ENCODE data around the gene MGMT.
A peak's percentile ranks its signal among the peaks of the same experiment; 100 is the strongest.

The MGMT gene

DNA sequence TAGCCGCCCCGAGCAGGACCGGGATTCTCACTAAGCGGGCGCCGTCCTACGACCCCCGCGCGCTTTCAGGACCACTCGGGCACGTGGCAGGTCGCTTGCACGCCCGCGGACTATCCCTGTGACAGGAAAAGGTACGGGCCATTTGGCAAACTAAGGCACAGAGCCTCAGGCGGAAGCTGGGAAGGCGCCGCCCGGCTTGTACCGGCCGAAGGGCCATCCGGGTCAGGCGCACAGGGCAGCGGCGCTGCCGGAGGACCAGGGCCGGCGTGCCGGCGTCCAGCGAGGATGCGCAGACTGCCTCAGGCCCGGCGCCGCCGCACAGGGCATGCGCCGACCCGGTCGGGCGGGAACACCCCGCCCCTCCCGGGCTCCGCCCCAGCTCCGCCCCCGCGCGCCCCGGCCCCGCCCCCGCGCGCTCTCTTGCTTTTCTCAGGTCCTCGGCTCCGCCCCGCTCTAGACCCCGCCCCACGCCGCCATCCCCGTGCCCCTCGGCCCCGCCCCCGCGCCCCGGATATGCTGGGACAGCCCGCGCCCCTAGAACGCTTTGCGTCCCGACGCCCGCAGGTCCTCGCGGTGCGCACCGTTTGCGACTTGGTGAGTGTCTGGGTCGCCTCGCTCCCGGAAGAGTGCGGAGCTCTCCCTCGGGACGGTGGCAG is at the start of gene MGMT:
TSS of gene MGMT (plus strand) at position 539 of the 656 bp plus-strand sequence.
- Histone ChIP-seq H3K36me3 (ENCODE audit: insufficient read depth, insufficient read length, low read length) (no peaks in the 10 kb centered on the region), H3K9ac (ENCODE audit: insufficient read length, low read depth) (peak within 1 kb of the TSS; percentile 72), H3K9me3 (ENCODE audit: insufficient read depth, low read length) (no peaks in the 10 kb centered on the region), H3K4me1 (ENCODE audit: insufficient read depth, insufficient read length) (no peaks in the 10 kb centered on the region), H3K27me3 (ENCODE audit: insufficient read depth, insufficient read length) (no peaks in the 10 kb centered on the region), H3K4me3 (ENCODE audit: insufficient read length, low read depth) (peak within 1 kb of the TSS; percentile 43)
- no peak for TF ChIP-seq ZNF274 (IDR thresholded peaks at IDR 0.05; ENCODE audit: low read depth, low read length)
- no peak for TF ChIP-seq SUZ12 (IDR thresholded peaks at IDR 0.05; ENCODE audit: extremely low read depth, insufficient read depth, insufficient read length)
- DNase-seq (ENCODE audit: low read depth, low spot score): peak; percentile 20

- no peak for TF ChIP-seq YY1 (IDR thresholded peaks at IDR 0.05; ENCODE audit: insufficient read depth, insufficient read length)
- TF ChIP-seq ZNF274 (IDR thresholded peaks at IDR 0.05; ENCODE audit: low read depth, low read length): no peak
- no peak for TF ChIP-seq SUZ12 (IDR thresholded peaks at IDR 0.05; ENCODE audit: extremely low read depth, insufficient read depth, insufficient read length)
- no peaks in the 10 kb centered on the region for H3K27me3 ChIP-seq (ENCODE audit: insufficient read depth, insufficient read length)
- H3K36me3 ChIP-seq (ENCODE audit: insufficient read depth, insufficient read length, low read length): no peaks in the 10 kb centered on the region
- H3K4me1 ChIP-seq (ENCODE audit: insufficient read depth, insufficient read length): no peaks in the 10 kb centered on the region
- no peak overlapping the region for H3K9ac ChIP-seq (ENCODE audit: insufficient read length, low read depth)
- no peak for DNase-seq (ENCODE audit: low read depth, low spot score)
- no peaks in the 10 kb centered on the region for H3K9me3 ChIP-seq (ENCODE audit: insufficient read depth, low read length)
- no peak overlapping the region for H3K4me3 ChIP-seq (ENCODE audit: insufficient read length, low read depth)
These were observed 49.2 kb upstream of the MGMT start for GRCh38 chr10:129417870-129418269.

DNA sequence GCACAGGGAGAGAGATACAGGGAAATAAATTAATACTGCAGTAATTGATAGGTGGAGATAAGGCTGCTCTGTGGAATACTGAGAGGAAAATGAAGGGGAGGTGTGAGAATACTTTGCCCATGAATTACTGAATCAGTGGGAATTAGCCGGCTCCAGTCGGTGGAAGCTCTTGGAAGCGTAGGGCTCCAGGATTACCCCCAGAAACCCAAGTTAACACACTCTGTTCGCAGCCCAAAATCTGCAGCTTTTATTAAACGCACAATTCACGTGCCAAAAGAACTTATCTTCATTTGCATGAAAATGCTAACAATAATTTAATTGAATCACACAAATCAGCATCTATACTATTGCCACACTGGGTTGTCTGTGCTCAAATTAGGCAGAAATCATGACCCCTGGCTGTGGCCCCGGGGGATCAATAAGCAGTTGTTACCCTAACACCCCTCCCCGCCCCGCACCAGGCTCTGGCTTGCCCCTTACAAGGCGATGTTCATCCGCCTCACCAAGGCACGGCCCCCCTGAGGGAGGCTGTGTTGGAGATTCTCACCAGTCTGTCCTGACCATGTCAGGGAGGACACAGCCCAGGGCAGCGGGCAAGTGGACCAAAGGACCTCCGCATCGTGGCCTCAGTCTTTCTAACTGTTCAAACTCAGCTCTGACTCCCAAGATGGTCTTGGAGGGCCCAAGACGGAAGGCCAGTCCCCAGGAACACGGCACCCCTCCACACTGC is 48.4 kb upstream of the MGMT start:
- DNase-seq (ENCODE audit: low read depth, low spot score): no peak
- H3K36me3 ChIP-seq (ENCODE audit: insufficient read depth, insufficient read length, low read length): no peaks in the 10 kb centered on the region
- H3K9ac ChIP-seq (ENCODE audit: insufficient read length, low read depth): no peak overlapping the region
- H3K4me1 ChIP-seq (ENCODE audit: insufficient read depth, insufficient read length): no peaks in the 10 kb centered on the region
- no peak overlapping the region for H3K4me3 ChIP-seq (ENCODE audit: insufficient read length, low read depth)
- H3K9me3 ChIP-seq (ENCODE audit: insufficient read depth, low read length): no peaks in the 10 kb centered on the region
- no peak for TF ChIP-seq ZNF274 (IDR thresholded peaks at IDR 0.05; ENCODE audit: low read depth, low read length)
- no peak for TF ChIP-seq SUZ12 (IDR thresholded peaks at IDR 0.05; ENCODE audit: extremely low read depth, insufficient read depth, insufficient read length)
- TF ChIP-seq YY1 (IDR thresholded peaks at IDR 0.05; ENCODE audit: insufficient read depth, insufficient read length): no peak
- no peaks in the 10 kb centered on the region for H3K27me3 ChIP-seq (ENCODE audit: insufficient read depth, insufficient read length)

- Histone ChIP-seq H3K9me3 (ENCODE audit: insufficient read depth, low read length) (no peaks in the 10 kb centered on the region), H3K4me3 (ENCODE audit: insufficient read length, low read depth) (no peak overlapping the region), H3K27me3 (ENCODE audit: insufficient read depth, insufficient read length) (no peaks in the 10 kb centered on the region), H3K36me3 (ENCODE audit: insufficient read depth, insufficient read length, low read length) (no peaks in the 10 kb centered on the region), H3K9ac (ENCODE audit: insufficient read length, low read depth) (no peak overlapping the region), H3K4me1 (ENCODE audit: insufficient read depth, insufficient read length) (no peaks in the 10 kb centered on the region)
- TF ChIP-seq SUZ12 (IDR thresholded peaks at IDR 0.05; ENCODE audit: extremely low read depth, insufficient read depth, insufficient read length) (no peak), ZNF274 (IDR thresholded peaks at IDR 0.05; ENCODE audit: low read depth, low read length) (no peak)
- DNase-seq (ENCODE audit: low read depth, low spot score): no peak
These were observed 47.6 kb upstream of the MGMT start for GRCh38 chr10:129419397-129419796.

GRCh38 chr10:129421399-129422010 is 45.5 kb upstream of the MGMT start:
- no peaks in the 10 kb centered on the region for H3K27me3 ChIP-seq (ENCODE audit: insufficient read depth, insufficient read length)
- no peaks in the 10 kb centered on the region for H3K4me1 ChIP-seq (ENCODE audit: insufficient read depth, insufficient read length)
- TF ChIP-seq SUZ12 (IDR thresholded peaks at IDR 0.05; ENCODE audit: extremely low read depth, insufficient read depth, insufficient read length): no peak
- TF ChIP-seq ZNF274 (IDR thresholded peaks at IDR 0.05; ENCODE audit: low read depth, low read length): no peak
- no peak for TF ChIP-seq YY1 (IDR thresholded peaks at IDR 0.05; ENCODE audit: insufficient read depth, insufficient read length)

DNA sequence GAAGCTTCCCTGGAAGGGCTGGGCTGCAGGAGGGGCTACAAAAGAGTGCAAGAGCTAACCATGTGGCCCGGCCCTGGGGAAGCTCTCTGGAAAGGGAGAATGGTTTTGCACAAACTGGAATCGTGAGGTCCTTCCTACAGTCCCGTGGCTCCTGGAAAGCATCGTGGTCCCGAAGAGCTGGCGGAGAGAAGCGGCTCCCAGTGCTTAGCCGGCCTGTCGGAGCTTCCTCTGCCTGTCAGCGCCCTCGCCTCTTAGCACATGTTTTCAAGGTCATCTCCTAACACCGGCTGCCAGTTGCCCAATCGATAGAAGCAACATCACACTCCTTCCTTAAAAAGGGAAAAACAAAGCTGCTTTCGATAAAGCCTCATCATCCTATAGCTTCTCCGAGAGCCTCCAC is 42.1 kb upstream of the MGMT start:
- H3K4me1 ChIP-seq (ENCODE audit: insufficient read depth, insufficient read length): no peaks in the 10 kb centered on the region
- H3K4me3 ChIP-seq (ENCODE audit: insufficient read length, low read depth): no peak overlapping the region
- TF ChIP-seq YY1 (IDR thresholded peaks at IDR 0.05; ENCODE audit: insufficient read depth, insufficient read length): no peak
- no peaks in the 10 kb centered on the region for H3K27me3 ChIP-seq (ENCODE audit: insufficient read depth, insufficient read length)
- no peak overlapping the region for H3K9ac ChIP-seq (ENCODE audit: insufficient read length, low read depth)
- H3K9me3 ChIP-seq (ENCODE audit: insufficient read depth, low read length): no peaks in the 10 kb centered on the region
- no peaks in the 10 kb centered on the region for H3K36me3 ChIP-seq (ENCODE audit: insufficient read depth, insufficient read length, low read length)
- DNase-seq (ENCODE audit: low read depth, low spot score): no peak

More at GRCh38 chr10:129421399-129422010, 45.5 kb upstream of the MGMT start:
- H3K9ac ChIP-seq (ENCODE audit: insufficient read length, low read depth): no peak overlapping the region
- no peaks in the 10 kb centered on the region for H3K9me3 ChIP-seq (ENCODE audit: insufficient read depth, low read length)
- H3K36me3 ChIP-seq (ENCODE audit: insufficient read depth, insufficient read length, low read length): no peaks in the 10 kb centered on the region
- no peak overlapping the region for H3K4me3 ChIP-seq (ENCODE audit: insufficient read length, low read depth)
- DNase-seq (ENCODE audit: low read depth, low spot score): no peak

DNA sequence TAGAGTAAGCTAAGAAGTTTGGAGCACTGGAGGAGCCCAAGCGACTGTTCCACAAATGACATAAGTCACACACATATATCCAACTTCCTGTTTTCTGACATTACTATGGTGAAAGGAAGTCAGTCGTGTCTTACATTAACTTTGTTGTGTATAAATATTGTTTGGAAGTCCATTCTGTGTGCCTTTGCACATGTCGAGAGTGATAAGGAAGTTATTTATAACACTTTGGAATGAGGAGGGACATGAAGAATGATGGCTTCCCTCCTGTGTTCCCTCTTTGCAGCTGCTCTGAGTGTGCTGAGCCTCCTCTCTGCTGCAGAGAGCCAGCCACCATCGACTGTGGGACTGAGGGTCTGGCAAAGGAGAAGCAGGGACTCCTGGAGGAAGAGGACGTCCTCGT is 40.4 kb upstream of the MGMT start:
- Histone ChIP-seq H3K36me3 (ENCODE audit: insufficient read depth, insufficient read length, low read length) (no peaks in the 10 kb centered on the region), H3K9ac (ENCODE audit: insufficient read length, low read depth) (no peak overlapping the region), H3K4me3 (ENCODE audit: insufficient read length, low read depth) (no peak overlapping the region), H3K9me3 (ENCODE audit: insufficient read depth, low read length) (no peaks in the 10 kb centered on the region), H3K4me1 (ENCODE audit: insufficient read depth, insufficient read length) (no peaks in the 10 kb centered on the region), H3K27me3 (ENCODE audit: insufficient read depth, insufficient read length) (no peaks in the 10 kb centered on the region)
- TF ChIP-seq ZNF274 (IDR thresholded peaks at IDR 0.05; ENCODE audit: low read depth, low read length) (no peak), SUZ12 (IDR thresholded peaks at IDR 0.05; ENCODE audit: extremely low read depth, insufficient read depth, insufficient read length) (no peak), YY1 (IDR thresholded peaks at IDR 0.05; ENCODE audit: insufficient read depth, insufficient read length) (no peak)
- DNase-seq (ENCODE audit: low read depth, low spot score): no peak
